Fibroblast of mammary gland (primary cell): Measurements from ENCODE around the gene TPP1.

Source experiments
- DNase-seq: peaks from one replicate; pipeline ENCODE4 v3.0.0-alpha.2; 2010; ENCODE audit warnings: low read depth
- H3K4me3 ChIP-seq: 2 replicates; pipeline ENCODE4 v1.5.1; 2011; ENCODE audit warnings: low read depth, mild to moderate bottlenecking, low read length, moderate library complexity; ENCODE audit not compliant: control insufficient read depth
- CTCF ChIP-seq: conservative IDR thresholded peaks from 2 replicates; pipeline ENCODE4 v1.5.1; 2011; ENCODE audit warnings: low read depth, low read length, inconsistent platforms; ENCODE audit not compliant: control insufficient read depth, insufficient read depth

TPP1 gene

GRCh38 chr11:6658647-6659046, 39.4 kb upstream of the TPP1 start:
- no peak for TF ChIP-seq CTCF
- DNase-seq = no peak
- H3K4me3 ChIP-seq = no peak overlapping the region

GRCh38 chr11:6657346-6657745, 38.1 kb upstream of the TPP1 start:
- peak; percentile 36 for DNase-seq
- TF ChIP-seq CTCF = no peak
- no peak overlapping the region for H3K4me3 ChIP-seq

GRCh38 chr11:6656936-6657335, 37.7 kb upstream of the TPP1 start:
- TF ChIP-seq CTCF = no peak
- H3K4me3 ChIP-seq = no peak overlapping the region
- no peak for DNase-seq

- no peak for TF ChIP-seq CTCF
- DNase-seq = no peak
- H3K4me3 ChIP-seq = no peak overlapping the region
These were observed 37.3 kb upstream of the TPP1 start for GRCh38 chr11:6656584-6656915.

- TF ChIP-seq CTCF = no peak
- no peak for DNase-seq
- no peak within 1 kb of the TSS for H3K4me3 ChIP-seq
These were observed 36.8 kb upstream of the TPP1 start, which contains the start of gene DCHS1 for GRCh38 chr11:6655790-6656583. Gene DCHS1, minus strand, starts transcription at chr11:6655809. Its CDS starts 14,196 bp downstream, at chr11:6641613.

- DNase-seq = no peak
- no peak overlapping the region for H3K4me3 ChIP-seq
- no peak for TF ChIP-seq CTCF
These were observed 36.0 kb upstream of the TPP1 start for GRCh38 chr11:6655020-6655789.
